IPS-18c (cell line): ENCODE data around the gene CTSA.

Source experiments
- H3K4me3 ChIP-seq: 2 replicates; pipeline ENCODE4 v1.7.0; 2013; ENCODE audit warnings: low read depth, mild to moderate bottlenecking, low read length, moderate library complexity; ENCODE audit not compliant: insufficient read depth
- H3K9me3 ChIP-seq: one replicate; pipeline ENCODE4 v1.6.1; 2013; ENCODE audit warnings: mild to moderate bottlenecking, low read length, moderate library complexity; ENCODE audit not compliant: control insufficient read depth, insufficient read depth

The CTSA gene

GRCh38 chr20:45943613-45944012 lies 52.5 kb downstream of the CTSA start:
- no peaks in the 10 kb centered on the region for H3K9me3 ChIP-seq
- no peak overlapping the region for H3K4me3 ChIP-seq

GRCh38 chr20:45944151-45944964 lies 53.2 kb downstream of the CTSA start:
- Histone ChIP-seq H3K4me3 (no peak overlapping the region), H3K9me3 (no peaks in the 10 kb centered on the region)

- no peaks in the 10 kb centered on the region for H3K9me3 ChIP-seq
- no peak overlapping the region for H3K4me3 ChIP-seq
Measured at GRCh38 chr20:45944965-45945677, 54.0 kb downstream of the CTSA start.

GRCh38 chr20:45945678-45946148 lies 54.6 kb downstream of the CTSA start:
- H3K4me3 ChIP-seq, result no peak overlapping the region
- H3K9me3 ChIP-seq, result no peaks in the 10 kb centered on the region

DNA sequence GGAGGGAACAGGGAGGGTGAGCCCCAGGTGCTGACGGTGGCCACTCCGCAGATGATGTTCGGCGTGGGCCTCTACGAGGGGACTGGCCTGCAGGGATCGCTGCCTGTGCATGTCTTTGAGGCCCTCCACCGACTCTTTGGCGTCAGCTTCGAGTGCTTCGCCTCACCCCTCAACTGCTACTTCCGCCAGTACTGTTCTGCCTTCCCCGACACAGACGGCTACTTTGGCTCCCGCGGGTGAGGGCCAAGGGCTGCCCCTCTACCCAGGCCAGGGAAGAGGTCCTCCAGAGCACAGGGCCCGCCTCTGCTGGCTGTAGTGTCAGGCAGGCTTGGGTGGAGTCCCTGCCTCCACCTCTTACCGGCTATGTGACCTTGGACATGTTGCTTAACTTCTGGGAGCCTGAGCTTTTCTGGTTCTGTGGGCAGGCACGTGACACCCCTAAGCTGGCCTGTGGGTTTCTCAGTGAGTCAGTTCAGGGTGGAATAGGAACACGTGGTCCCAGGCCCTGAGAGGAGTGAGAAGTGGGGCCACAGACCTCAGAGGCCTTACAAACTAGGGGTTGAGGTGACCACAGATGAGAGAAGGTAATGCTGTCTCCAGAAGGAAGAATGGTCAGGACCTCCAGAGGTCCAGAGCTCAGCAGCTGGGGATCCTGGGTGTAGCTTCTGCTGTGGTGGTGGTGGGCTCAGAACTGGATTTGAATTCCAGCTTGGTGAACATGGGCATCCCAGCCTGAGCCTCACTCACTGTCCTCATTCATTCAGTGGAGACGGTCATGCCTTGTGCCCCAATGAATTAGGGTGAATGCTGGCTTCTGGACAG lies 55.2 kb downstream of the CTSA start:
- Histone ChIP-seq H3K4me3 (no peak overlapping the region), H3K9me3 (no peaks in the 10 kb centered on the region)

- H3K9me3 ChIP-seq, result no peaks in the 10 kb centered on the region
- no peak overlapping the region for H3K4me3 ChIP-seq
Measured at GRCh38 chr20:45947110-45947866, 56.2 kb downstream of the CTSA start.

DNA sequence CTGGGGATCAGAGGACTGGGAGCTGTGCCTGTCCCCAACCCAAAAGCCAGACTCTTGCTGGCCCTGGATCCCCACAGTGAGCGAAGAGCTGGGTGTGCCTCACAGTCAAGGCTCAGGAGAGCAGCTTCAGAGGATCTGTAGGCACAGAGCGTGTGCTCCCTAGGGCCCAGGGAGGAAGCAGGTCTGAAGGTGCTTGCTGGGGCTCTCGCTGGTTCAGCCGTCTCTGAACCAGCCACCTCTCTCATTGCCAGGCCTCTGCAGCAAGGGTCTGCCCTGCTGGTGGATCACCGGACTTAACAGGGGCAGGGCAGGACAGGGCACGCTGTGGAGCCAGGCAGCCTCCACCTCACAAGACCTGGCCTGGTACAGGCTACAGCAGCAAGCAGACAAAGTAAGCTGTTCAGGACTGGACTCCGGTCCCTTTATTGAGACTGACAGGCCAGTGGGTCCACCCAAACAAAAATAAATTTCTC lies 57.2 kb downstream of the CTSA start:
- no peak overlapping the region for H3K4me3 ChIP-seq
- no peaks in the 10 kb centered on the region for H3K9me3 ChIP-seq
